Neural cell (in vitro differentiated cells): Measurements from ENCODE around the gene HSD17B13. TPM values are rescaled to one million over a fixed set of nuclear protein-coding genes. Genes with fewer than 3 reads are reported as not detected.

Experiments
- H2AFZ ChIP-seq: fragments of 200-600, 300-800 bp; sonication (generic), shearing (Covaris generic); 2 replicates; pipeline ENCODE4 v1.6.0; 2014; ENCODE audit warnings: low read depth, mild to moderate bottlenecking, antibody characterized with exemption, low read length, moderate library complexity
- H3F3A ChIP-seq: fragments of 200-600 bp; shearing (Covaris generic); 2 replicates; pipeline ENCODE4 v1.6.1; 2016; ENCODE audit warnings: mild to moderate bottlenecking, moderate library complexity, mixed read lengths, antibody characterized with exemption, low read length; ENCODE audit not compliant: insufficient read depth, poor library complexity, severe bottlenecking
- H3K27ac ChIP-seq: fragments of 200-600, 300-800 bp; sonication (generic), shearing (Covaris generic); 2 replicates; pipeline ENCODE4 v1.5.1; 2014; ENCODE audit warnings: mild to moderate bottlenecking, low read length, moderate library complexity
- H3K27me3 ChIP-seq: fragments of 300-800, 200-600 bp; sonication (generic), shearing (Covaris generic); 2 replicates; pipeline ENCODE4 v1.6.0; 2014; ENCODE audit warnings: mild to moderate bottlenecking, low read depth, low read length, moderate library complexity; ENCODE audit not compliant: insufficient read depth
- H3K36me3 ChIP-seq: fragments of 300-800, 200-600 bp; sonication (generic), shearing (Covaris generic); 2 replicates; pipeline ENCODE4 v1.5.1; 2014; ENCODE audit warnings: mild to moderate bottlenecking, antibody characterized with exemption, low read length, moderate library complexity; ENCODE audit not compliant: insufficient read depth
- H3K4me2 ChIP-seq: fragments of 300-800, 200-600 bp; sonication (generic), shearing (Covaris generic); 2 replicates; pipeline ENCODE4 v1.6.0; 2014; ENCODE audit warnings: mild to moderate bottlenecking, low read length
- H3K4me3 ChIP-seq: fragments of 300-800, 200-600 bp; sonication (generic), shearing (Covaris generic); 2 replicates; pipeline ENCODE4 v1.5.1; 2014; ENCODE audit warnings: mild to moderate bottlenecking, low read length, moderate library complexity
- H3K79me2 ChIP-seq: fragments of 200-600 bp; shearing (Covaris generic); replicated peaks from 2 replicates; pipeline ENCODE4 v1.6.0; 2014; ENCODE audit warnings: mild to moderate bottlenecking, low read length, moderate library complexity; ENCODE audit not compliant: insufficient read depth
- H3K9ac ChIP-seq: fragments of 300-800, 200-600 bp; sonication (generic), shearing (Covaris generic); 2 replicates; pipeline ENCODE4 v1.6.1; 2016; ENCODE audit warnings: mild to moderate bottlenecking, low read length, mixed read lengths
- H3K9me2 ChIP-seq: fragments of 200-600 bp; shearing (Covaris generic); 2 replicates; pipeline ENCODE4 v1.6.1; 2016; ENCODE audit warnings: mild to moderate bottlenecking, low read length, mixed read lengths; ENCODE audit not compliant: insufficient read depth
- H3K9me3 ChIP-seq: fragments of 200-600, 300-800 bp; sonication (generic), shearing (Covaris generic); 2 replicates; pipeline ENCODE4 v1.6.1; 2016; ENCODE audit warnings: mild to moderate bottlenecking, mixed run types, low read length, moderate library complexity, mixed read lengths
- H4K20me1 ChIP-seq: fragments of 200-600 bp; shearing (Covaris generic); 2 replicates; pipeline ENCODE4 v1.6.1; 2016; ENCODE audit warnings: mild to moderate bottlenecking, mixed run types; ENCODE audit not compliant: insufficient read depth
- CTCF ChIP-seq: fragments of 450-650 bp; IDR thresholded peaks from 2 replicates; pipeline ENCODE4 v1.5.1; 2014; ENCODE audit warnings: antibody characterized with exemption, mild to moderate bottlenecking, moderate library complexity; ENCODE audit not compliant: poor library complexity, severe bottlenecking
- EP300 ChIP-seq: fragments of 450-650 bp; conservative IDR thresholded peaks from 2 replicates; pipeline ENCODE4 v1.6.1; 2014; ENCODE audit warnings: antibody characterized with exemption, mild to moderate bottlenecking, moderate library complexity; ENCODE audit not compliant: poor library complexity, severe bottlenecking
- EZH2 ChIP-seq: fragments of 200-600, 300-800 bp; shearing (Covaris generic), sonication (generic); IDR thresholded peaks from 2 replicates; pipeline ENCODE4 v1.6.1; 2014; ENCODE audit warnings: antibody characterized with exemption, low read length, borderline replicate concordance, mild to moderate bottlenecking; ENCODE audit not compliant: insufficient read depth, poor library complexity, severe bottlenecking
- MXI1 ChIP-seq: fragments of 450-650 bp; conservative IDR thresholded peaks from 2 replicates; pipeline ENCODE4 v1.6.1; 2014; ENCODE audit warnings: antibody characterized with exemption, mild to moderate bottlenecking; ENCODE audit not compliant: poor library complexity, severe bottlenecking
- POLR2AphosphoS5 ChIP-seq: IDR thresholded peaks from 2 replicates; pipeline ENCODE4 v1.6.1; 2012
- RAD21 ChIP-seq: fragments of 450-650 bp; conservative IDR thresholded peaks from 2 replicates; pipeline ENCODE4 v1.6.1; 2014; ENCODE audit warnings: antibody characterized with exemption, mild to moderate bottlenecking, moderate library complexity
- REST ChIP-seq: IDR thresholded peaks from 2 replicates; pipeline ENCODE4 v1.6.1; 2012; ENCODE audit warnings: borderline replicate concordance
- SMC3 ChIP-seq: fragments of 450-650 bp; conservative IDR thresholded peaks from 2 replicates; pipeline ENCODE4 v1.6.1; 2014; ENCODE audit warnings: antibody characterized with exemption, mild to moderate bottlenecking, moderate library complexity; ENCODE audit not compliant: poor library complexity
- TAF1 ChIP-seq: IDR thresholded peaks from 2 replicates; pipeline ENCODE4 v1.6.1; 2012; ENCODE audit warnings: low read depth
- polyA plus RNA-seq: library from polyadenylated mRNA; depleted of rRNA; stranded (reverse); fragments of >200 nt; gene quantifications from 2 replicates; pipeline ENCODE4 v1.2.3, GENCODE V29; 2014

The HSD17B13 gene
- polyA plus RNA-seq, 1 donor from 2014 or later = not detected

GRCh38 chr4:87327136-87327535 lies 4.5 kb upstream of the HSD17B13 start:
- no peaks in the 10 kb centered on the region for H3K9me3 ChIP-seq
- no peak overlapping the region for H3K4me2 ChIP-seq
- no peak overlapping the region for H2AFZ ChIP-seq
- H3F3A ChIP-seq = no peaks in the 10 kb centered on the region
- H3K9me2 ChIP-seq = no peaks in the 10 kb centered on the region
- H3K27ac ChIP-seq = no peak overlapping the region
- no peak overlapping the region for H3K9ac ChIP-seq
- H3K27me3 ChIP-seq = no peaks in the 10 kb centered on the region
- no peaks in the 10 kb centered on the region for H3K36me3 ChIP-seq
- H3K79me2 ChIP-seq = no peaks in the 10 kb centered on the region
- no peak for TF ChIP-seq REST
- no peak for TF ChIP-seq EZH2
- TF ChIP-seq EP300 = no peak
- no peak for TF ChIP-seq RAD21
- TF ChIP-seq POLR2AphosphoS5 = no peak
- no peak for TF ChIP-seq MXI1
- TF ChIP-seq CTCF = no peak
- TF ChIP-seq TAF1 = no peak
- TF ChIP-seq SMC3 = no peak
- H4K20me1 ChIP-seq = no peaks in the 10 kb centered on the region
- H3K4me3 ChIP-seq = no peak overlapping the region

- TF ChIP-seq POLR2AphosphoS5 (no peak), SMC3 (no peak), REST (no peak), EZH2 (no peak), CTCF (no peak), RAD21 (no peak)
- Histone ChIP-seq H3K9me3 (no peaks in the 10 kb centered on the region), H3K27ac (no peak overlapping the region), H3K4me2 (no peak overlapping the region), H3K79me2 (no peaks in the 10 kb centered on the region), H3K4me3 (no peak overlapping the region), H3F3A (no peaks in the 10 kb centered on the region), H4K20me1 (no peaks in the 10 kb centered on the region), H3K27me3 (no peaks in the 10 kb centered on the region), H3K9ac (no peak overlapping the region), H3K36me3 (no peaks in the 10 kb centered on the region), H3K9me2 (no peaks in the 10 kb centered on the region), H2AFZ (no peak overlapping the region)
Observed at GRCh38 chr4:87326460-87326859, 3.8 kb upstream of the HSD17B13 start.
